Stimulated activated CD8-positive, alpha-beta memory T cell treated with anti-CD3 and anti-CD28 coated beads, Interleukin-4, amount 100 ng/mL, for 48 hours (primary cell): ENCODE data around the gene TNK2.
"Not testable (repeated sequence)": the region's sequence is repeated elsewhere in the genome, so short reads cannot be mapped to it uniquely, and the experiment has no call there.

Source experiments
- DNase-seq: peaks from one replicate; pipeline ENCODE4 v3.0.0-alpha.2; 2020

The TNK2 gene

GRCh38 chr3:195916291-195916690, 7.9 kb upstream of the TNK2 start:
- DNase-seq: peak; percentile 12

GRCh38 chr3:195914648-195915473, 6.5 kb upstream of the TNK2 start:
- peak; percentile 98 for DNase-seq

GRCh38 chr3:195914146-195914545, 5.8 kb upstream of the TNK2 start:
- peak; percentile 18 for DNase-seq

GRCh38 chr3:195913382-195913781, 5.0 kb upstream of the TNK2 start:
- DNase-seq: no peak

DNA sequence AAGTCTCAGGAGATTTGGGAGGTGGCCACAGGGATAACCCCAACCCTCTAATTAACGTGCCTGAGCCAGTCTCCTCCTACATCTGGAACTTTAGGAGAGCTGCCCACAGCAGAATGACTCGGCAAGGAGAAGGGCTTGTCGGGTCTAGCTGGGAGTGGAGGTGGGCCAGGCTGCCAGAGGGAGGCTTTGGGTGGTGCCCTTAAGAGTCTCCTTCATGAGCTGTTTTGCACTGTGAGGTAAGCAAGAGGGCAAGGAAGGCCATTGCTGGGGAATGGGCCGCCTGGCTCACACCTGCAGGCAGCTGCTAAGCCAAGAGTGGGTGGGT, 3.6 kb upstream of the TNK2 start:
- DNase-seq: no peak

DNA sequence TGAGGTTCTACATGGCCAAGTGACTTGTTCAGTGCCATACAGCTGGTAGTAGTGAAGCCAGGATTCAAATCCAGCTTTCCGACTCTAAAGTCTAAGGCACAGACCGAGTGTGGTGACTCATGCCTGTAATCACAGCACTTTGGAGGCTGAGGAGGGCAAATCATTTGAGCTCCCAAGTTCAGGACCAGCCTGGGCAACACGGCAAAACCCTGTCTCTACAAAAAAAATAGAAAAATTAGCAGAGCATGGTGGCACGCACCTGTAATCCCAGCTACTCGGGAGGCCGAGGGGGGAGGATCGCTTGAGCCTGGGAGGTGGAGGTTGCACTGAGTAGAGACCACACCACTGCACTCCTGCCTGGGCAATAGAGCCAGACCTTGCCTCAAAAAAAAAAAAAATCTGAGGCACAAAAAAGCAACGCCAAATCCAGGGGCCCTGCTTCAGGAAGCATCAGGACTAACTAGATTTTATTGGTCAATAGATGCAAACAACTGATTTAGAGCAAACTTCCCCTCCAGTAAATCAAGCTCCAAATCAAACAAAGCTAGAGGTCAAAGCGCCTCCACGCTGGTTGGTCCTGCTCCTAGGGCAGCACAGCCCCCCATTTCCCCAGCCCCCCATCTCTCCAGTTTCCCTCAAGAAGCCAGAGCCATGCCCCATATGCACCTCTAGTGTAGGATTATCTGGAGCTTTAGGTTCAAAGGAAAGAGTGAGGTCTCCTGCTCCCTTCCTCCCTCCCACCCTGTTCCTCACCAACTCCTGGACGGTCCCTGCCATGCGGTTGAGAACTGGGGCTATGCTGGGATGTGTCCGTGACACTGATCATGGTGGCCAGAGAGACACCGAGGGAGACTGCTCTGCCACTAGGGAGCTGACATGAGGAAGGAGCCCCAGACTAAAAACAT, 2.9 kb upstream of the TNK2 start:
- DNase-seq: no peak

DNA sequence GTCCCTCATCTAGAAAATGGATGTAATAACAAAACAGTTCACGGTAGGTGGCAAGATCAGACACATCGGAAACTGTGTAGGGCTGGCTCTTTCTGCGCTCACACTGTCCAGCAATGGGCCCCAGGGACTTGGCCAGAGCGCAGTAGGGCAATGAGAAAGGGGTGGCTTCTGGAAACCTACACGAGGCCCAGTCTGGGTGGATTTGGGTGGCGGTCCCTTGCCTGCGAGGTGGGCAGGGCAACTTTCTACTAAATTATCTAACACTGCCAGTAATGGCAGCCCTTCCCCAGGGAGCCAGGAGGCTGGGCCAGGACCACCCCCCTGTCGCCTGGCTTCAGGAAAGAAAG, 2.1 kb upstream of the TNK2 start:
- no peak for DNase-seq

DNA sequence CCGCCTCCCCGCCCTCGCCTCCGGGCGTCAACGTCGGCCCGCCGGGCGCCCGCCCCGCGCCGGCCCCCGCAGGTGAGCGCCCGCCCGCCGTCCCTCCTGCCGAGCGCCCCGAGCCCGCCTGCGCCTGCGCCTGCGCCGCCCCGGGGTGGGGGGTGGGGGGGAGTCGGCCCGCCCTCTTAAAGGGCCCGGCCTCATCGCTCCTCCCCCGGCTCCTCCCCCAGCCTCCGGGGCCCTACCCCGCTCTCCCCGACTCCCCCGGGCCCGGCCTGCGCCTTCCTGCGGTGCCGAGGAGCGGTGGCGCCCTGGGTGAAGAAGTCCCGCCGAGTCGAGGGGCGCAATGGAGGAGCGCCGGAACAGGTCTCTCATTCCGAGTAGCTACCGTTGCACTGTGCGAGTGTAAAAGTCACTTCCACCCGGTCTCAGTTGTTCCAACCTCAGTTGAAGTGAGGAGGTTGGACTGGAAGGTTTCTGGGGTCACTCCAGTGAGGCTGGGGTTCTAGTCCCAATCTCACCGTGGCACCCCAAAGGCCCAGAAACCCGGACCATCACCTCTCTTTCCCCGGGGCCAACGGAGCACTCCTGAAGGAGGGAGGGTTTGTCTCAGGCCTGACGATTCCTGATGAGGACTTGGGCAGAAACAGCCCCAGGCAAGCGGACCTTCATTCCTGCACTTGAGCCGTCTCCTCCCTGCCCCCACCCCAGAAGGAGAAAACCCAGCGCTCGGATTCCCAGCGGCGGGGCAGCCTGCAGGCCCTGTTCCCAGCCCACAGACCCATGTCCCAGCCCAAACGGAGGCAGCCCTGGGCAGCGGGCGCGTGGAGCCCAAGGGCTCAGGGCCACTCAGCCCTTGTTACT, 1.5 kb upstream of the TNK2 start:
- peak; percentile 93 for DNase-seq

GRCh38 chr3:195908694-195909581, 587 bp upstream of the TNK2 start:
- no peak for DNase-seq

DNA sequence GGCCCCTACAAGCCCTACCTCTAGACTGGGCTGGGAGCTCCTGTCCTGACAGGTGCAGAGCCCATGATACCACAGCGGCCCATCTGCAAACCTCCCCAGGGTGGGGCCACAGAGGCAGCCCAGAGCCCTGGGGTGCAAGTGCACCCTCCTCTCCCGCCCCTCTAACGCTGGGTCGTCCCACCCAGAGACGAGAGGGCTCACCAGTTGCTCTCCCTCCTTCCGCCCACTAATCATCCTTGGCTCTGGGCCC, 742 bp downstream of the TNK2 start:
- no peak for DNase-seq

- DNase-seq: peak; percentile 78
These were observed 1.3 kb downstream of the TNK2 start for GRCh38 chr3:195906865-195907683.

- no peak for DNase-seq
These were observed 2.1 kb downstream of the TNK2 start for GRCh38 chr3:195905970-195906864.

DNA sequence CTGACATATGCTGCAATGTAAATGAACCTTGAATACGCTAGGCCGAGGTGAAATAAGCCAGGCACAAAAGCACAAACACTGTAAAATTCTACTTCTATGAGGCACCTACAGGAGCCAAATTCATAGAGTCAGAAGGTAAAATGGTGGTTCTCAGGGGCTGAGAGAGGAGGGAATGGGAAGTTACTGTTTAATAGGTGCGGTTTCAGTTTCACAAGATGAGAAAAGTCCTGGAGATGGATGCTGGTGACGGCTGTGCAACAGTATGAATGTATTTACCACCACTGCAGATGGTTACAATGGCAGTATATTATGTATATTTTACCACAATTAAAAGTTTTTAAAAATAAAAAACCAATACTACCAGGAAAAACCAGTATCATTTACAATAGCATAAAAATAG, 4.0 kb downstream of the TNK2 start:
- DNase-seq: no peak

- DNase-seq: no peak
These were observed 4.4 kb downstream of the TNK2 start for GRCh38 chr3:195903950-195904290.

DNA sequence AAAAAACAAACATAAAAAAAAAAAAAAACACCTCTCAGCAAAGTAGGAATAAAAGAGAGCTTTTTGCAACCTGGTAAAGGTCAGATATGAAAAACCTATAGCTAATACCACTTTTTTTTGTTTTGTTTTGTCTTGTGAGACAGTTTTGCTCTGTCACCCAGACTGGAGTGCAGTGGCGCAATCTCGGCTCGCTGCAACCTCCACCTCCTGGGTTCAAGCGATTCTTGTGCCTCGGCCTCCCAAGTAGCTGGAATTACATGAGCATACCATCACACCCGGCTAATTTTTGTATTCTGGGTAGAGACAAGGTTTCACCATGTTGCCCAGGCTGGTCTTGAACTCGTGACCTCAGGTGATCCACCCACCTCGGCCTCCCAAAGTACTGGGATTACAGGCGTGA, 5.7 kb downstream of the TNK2 start:
- DNase-seq: not testable (repeated sequence)

- not testable (repeated sequence) for DNase-seq
These were observed 6.3 kb downstream of the TNK2 start for GRCh38 chr3:195901836-195902585.

GRCh38 chr3:195900436-195901355, 7.7 kb downstream of the TNK2 start:
- DNase-seq: peak; percentile 50

- DNase-seq: no peak
These were observed 8.5 kb downstream of the TNK2 start for GRCh38 chr3:195899701-195900435.
